ENCODE measurements around the gene SLAMF1.
"Not testable (repeated sequence)": the region's sequence is repeated elsewhere in the genome, so short reads cannot be mapped to it uniquely, and the experiment has no call there.

Gene SLAMF1

GRCh38 chr1:160638540-160638857 is 8.3 kb downstream of the SLAMF1 start:
- DNase-seq, result no peak

- peak in 1 of 2 donors; percentile 28 for DNase-seq
Measured at GRCh38 chr1:160637821-160638539, 8.9 kb downstream of the SLAMF1 start.

- no peak for DNase-seq
Measured at GRCh38 chr1:160637065-160637464, 9.8 kb downstream of the SLAMF1 start.

GRCh38 chr1:160636547-160636946 is 10.3 kb downstream of the SLAMF1 start:
- DNase-seq, result no peak

GRCh38 chr1:160636076-160636475 is 10.8 kb downstream of the SLAMF1 start:
- DNase-seq, result no peak

- no peak for DNase-seq
Measured at GRCh38 chr1:160634543-160635491, 12.0 kb downstream of the SLAMF1 start.

GRCh38 chr1:160633330-160633903 is 13.4 kb downstream of the SLAMF1 start:
- no peak for DNase-seq

- DNase-seq, result no peak
Measured at GRCh38 chr1:160631983-160632625, 14.7 kb downstream of the SLAMF1 start.

GRCh38 chr1:160630523-160631451 is 16.1 kb downstream of the SLAMF1 start:
- DNase-seq, result peak in 1 of 2 donors; percentile 34

GRCh38 chr1:160629286-160630210 is 17.3 kb downstream of the SLAMF1 start:
- DNase-seq, result peak; percentile 22 to 40

GRCh38 chr1:160628799-160629263 is 18.0 kb downstream of the SLAMF1 start:
- DNase-seq, result no peak

- not testable (repeated sequence) for DNase-seq
Measured at GRCh38 chr1:160627677-160628289, 19.1 kb downstream of the SLAMF1 start.

GRCh38 chr1:160626509-160627342 is 20.1 kb downstream of the SLAMF1 start:
- DNase-seq, result peak in 1 of 2 donors; percentile 23

- peak in 1 of 2 donors; percentile 41 for DNase-seq
Measured at GRCh38 chr1:160625725-160626498, 20.9 kb downstream of the SLAMF1 start.

GRCh38 chr1:160625321-160625720 is 21.5 kb downstream of the SLAMF1 start:
- no peak for DNase-seq

GRCh38 chr1:160624464-160624863 is 22.4 kb downstream of the SLAMF1 start:
- no peak for DNase-seq

GRCh38 chr1:160623862-160624261 is 23.0 kb downstream of the SLAMF1 start:
- no peak for DNase-seq

GRCh38 chr1:160623227-160623633 is 23.6 kb downstream of the SLAMF1 start:
- no peak for DNase-seq
